ENCODE measurements around the gene NOSIP. TPM values are rescaled to one million over a fixed set of nuclear protein-coding genes. Genes with fewer than 3 reads are reported as not detected.
A peak's percentile ranks its signal among the peaks of the same experiment; 100 is the strongest.

NOSIP gene
- total RNA-seq, 2 experiments from 2014 or later = 202 to 203 TPM

GRCh38 chr19:49595819-49596404 lies 15.6 kb upstream of the NOSIP start:
- DNase-seq = no peak

GRCh38 chr19:49594993-49595818 lies 14.8 kb upstream of the NOSIP start:
- no peak for DNase-seq
- peaks cover 58% of the 10 kb centered on the region for H3K36me3 Mint-ChIP-seq (ENCODE audit: low read depth)
- H3K4me3 Mint-ChIP-seq = no peak overlapping the region
- no peaks in the 10 kb centered on the region for H3K9me3 Mint-ChIP-seq
- H3K27me3 Mint-ChIP-seq = no peaks in the 10 kb centered on the region
- Histone ChIP-seq H3K27me3 (ENCODE audit: control insufficient read depth in 1 of 2, insufficient read depth in 2 of 2, low read length in 2 of 2) (no peaks in the 10 kb centered on the region), H3K36me3 (ENCODE audit: insufficient read depth, low read length) (peaks cover 57% of the 10 kb centered on the region), H3K9me3 (ENCODE audit: control insufficient read depth in 1 of 2, insufficient read depth in 1 of 2, low read length in 2 of 2) (no peaks in the 10 kb centered on the region), H3K4me3 (ENCODE audit: low read length) (no peak overlapping the region), H3K4me1 (ENCODE audit: insufficient read depth, low read length) (peaks cover 34% of the 10 kb centered on the region), H3K27ac (ENCODE audit: low read depth in 1 of 2, low read length in 2 of 2) (no peak overlapping the region)
- no peak overlapping the region for H3K27ac Mint-ChIP-seq
- POLR2A ChIA-PET = interaction anchor here (0.7 to 6.2 kb wide), 4 partner anchors 15 to 100 kb away, joined by 3 to 86 read pairs (median 4); partner anchors contain the start of genes NOSIP, PRRG2 and RRAS
- ATAC-seq (ENCODE audit: poor library complexity) = no peak
- TF ChIP-seq CTCF (IDR thresholded peaks at IDR 0.05) = no peak
- CTCF ChIA-PET = no interaction called here
- intact Hi-C loops (cut with DNase I, micrococcal nuclease) = no loop called here
- peaks cover 26% of the 10 kb centered on the region for H3K4me1 Mint-ChIP-seq (ENCODE audit: low read depth)

More at GRCh38 chr19:49595819-49596404, 15.6 kb upstream of the NOSIP start:
- Mint-ChIP-seq H3K4me3 (no peak overlapping the region), H3K4me1 (ENCODE audit: low read depth) (peaks cover 26% of the 10 kb centered on the region), H3K36me3 (ENCODE audit: low read depth) (peaks cover 57% of the 10 kb centered on the region), H3K27me3 (no peaks in the 10 kb centered on the region), H3K27ac (no peak overlapping the region), H3K9me3 (no peaks in the 10 kb centered on the region)
- Histone ChIP-seq H3K4me3 (ENCODE audit: low read length) (no peak overlapping the region), H3K36me3 (ENCODE audit: insufficient read depth, low read length) (peaks cover 61% of the 10 kb centered on the region), H3K9me3 (ENCODE audit: control insufficient read depth in 1 of 2, insufficient read depth in 1 of 2, low read length in 2 of 2) (no peaks in the 10 kb centered on the region), H3K4me1 (ENCODE audit: insufficient read depth, low read length) (peaks cover 27% of the 10 kb centered on the region), H3K27me3 (ENCODE audit: control insufficient read depth in 1 of 2, insufficient read depth in 2 of 2, low read length in 2 of 2) (no peaks in the 10 kb centered on the region), H3K27ac (ENCODE audit: low read depth in 1 of 2, low read length in 2 of 2) (no peak overlapping the region)
- ChIA-PET CTCF (no interaction called here), POLR2A (interaction anchor here (0.7 to 1.8 kb wide), 3 partner anchors 38 to 101 kb away, joined by 3 to 6 read pairs (median 3); partner anchors contain the start of gene RRAS)
- intact Hi-C loops (cut with DNase I, micrococcal nuclease) = no loop called here
- no peak for TF ChIP-seq CTCF (IDR thresholded peaks at IDR 0.05)
- no peak for ATAC-seq (ENCODE audit: poor library complexity)

DNA sequence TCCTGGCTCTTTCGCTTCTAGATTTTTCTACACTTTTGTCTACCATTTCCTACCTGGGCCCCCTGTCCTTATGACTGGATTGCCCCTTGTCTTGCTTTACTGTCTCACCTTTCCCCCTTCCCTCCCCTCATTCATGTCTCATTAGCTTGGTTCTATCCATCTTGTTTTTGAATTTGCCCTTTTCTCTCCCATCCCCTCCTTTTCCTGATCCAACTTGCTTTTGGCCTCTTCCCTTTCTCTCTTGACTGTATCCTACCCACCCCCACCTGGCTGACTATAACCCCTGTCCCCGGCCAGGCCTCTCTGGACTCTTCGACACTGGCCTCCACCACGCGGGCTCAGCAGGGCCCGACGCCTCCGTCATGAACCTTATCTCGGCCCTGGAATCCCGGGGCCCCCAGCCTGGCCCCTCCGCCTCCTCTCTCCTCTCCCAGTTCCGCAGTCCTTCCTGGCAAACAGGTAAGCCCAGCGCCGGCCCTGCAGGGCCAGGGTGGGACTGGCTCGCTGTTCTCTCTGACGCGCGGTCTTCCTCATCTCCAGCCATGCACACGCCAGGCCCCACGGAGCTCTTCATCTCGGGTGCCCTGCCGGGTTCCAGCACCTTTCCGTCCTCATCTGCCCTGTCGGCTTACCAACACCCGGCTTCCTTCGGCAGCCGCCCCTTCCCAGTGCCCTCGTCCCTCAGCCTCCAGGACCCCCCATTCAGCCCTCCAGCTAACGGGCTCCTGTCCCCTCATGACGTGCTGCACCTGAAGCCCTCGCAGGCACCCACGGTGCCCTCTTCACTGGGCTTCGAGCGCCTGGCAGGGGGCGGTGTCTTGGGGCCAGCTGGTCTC lies 14.0 kb upstream of the NOSIP start:
- no peak for TF ChIP-seq CTCF (IDR thresholded peaks at IDR 0.05)
- no peak for DNase-seq
- ChIA-PET POLR2A (interaction anchor here (0.9 to 6.2 kb wide), 4 partner anchors 14 to 82 kb away, joined by 4 to 86 read pairs (median 8); partner anchors contain the start of genes NOSIP, PRMT1 and PRRG2), CTCF (no interaction called here)
- H3K27ac Mint-ChIP-seq = peak overlapping the region; percentile 82
- H3K9me3 ChIP-seq (ENCODE audit: control insufficient read depth in 1 of 2, insufficient read depth in 1 of 2, low read length in 2 of 2) = no peaks in the 10 kb centered on the region
- H3K36me3 ChIP-seq (ENCODE audit: insufficient read depth, low read length) = peaks cover 49% of the 10 kb centered on the region
- H3K9me3 Mint-ChIP-seq = no peaks in the 10 kb centered on the region
- H3K4me1 Mint-ChIP-seq (ENCODE audit: low read depth) = peaks cover 35% of the 10 kb centered on the region
- no peaks in the 10 kb centered on the region for H3K27me3 Mint-ChIP-seq
- H3K27me3 ChIP-seq (ENCODE audit: control insufficient read depth in 1 of 2, insufficient read depth in 2 of 2, low read length in 2 of 2) = no peaks in the 10 kb centered on the region
- H3K4me3 ChIP-seq (ENCODE audit: low read length) = no peak overlapping the region
- H3K36me3 Mint-ChIP-seq (ENCODE audit: low read depth) = peaks cover 56% of the 10 kb centered on the region
- H3K4me1 ChIP-seq (ENCODE audit: insufficient read depth, low read length) = peaks cover 38% of the 10 kb centered on the region
- ATAC-seq (ENCODE audit: poor library complexity) = no peak
- H3K4me3 Mint-ChIP-seq = peak overlapping the region; percentile 96
- intact Hi-C loops (cut with DNase I, micrococcal nuclease) = no loop called here
- peak overlapping the region; percentile 49 to 80 for H3K27ac ChIP-seq (ENCODE audit: low read depth in 1 of 2, low read length in 2 of 2)

Measured in CD4-positive, alpha-beta T cell (primary cell).